ENCODE measurements around the gene FARP1.

The FARP1 gene

DNA sequence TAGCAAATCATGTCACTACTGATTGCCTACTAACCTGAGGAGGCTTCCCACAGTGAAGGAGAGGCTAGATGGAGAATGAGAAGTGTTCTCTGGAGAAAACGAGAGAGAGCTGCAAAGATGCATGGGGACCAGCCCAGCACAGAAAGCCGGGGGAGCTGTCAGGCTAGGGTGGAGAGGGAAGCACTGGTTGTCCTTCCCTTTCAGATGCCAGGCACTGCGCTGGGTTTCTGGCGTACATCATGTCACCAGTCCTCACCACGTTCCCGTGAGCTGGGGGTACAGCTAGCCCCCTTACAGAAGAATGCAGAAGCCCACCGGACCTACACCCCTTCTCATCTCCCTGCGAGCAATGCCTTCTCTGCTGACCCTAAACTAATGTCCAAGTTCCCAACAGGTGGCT is 348.0 kb downstream of the FARP1 start:
- DNase-seq: no peak

GRCh38 chr13:98492335-98493041 is 349.6 kb downstream of the FARP1 start:
- DNase-seq: no peak

- DNase-seq: no peak
Observed at GRCh38 chr13:98493042-98493712, 350.3 kb downstream of the FARP1 start.

DNA sequence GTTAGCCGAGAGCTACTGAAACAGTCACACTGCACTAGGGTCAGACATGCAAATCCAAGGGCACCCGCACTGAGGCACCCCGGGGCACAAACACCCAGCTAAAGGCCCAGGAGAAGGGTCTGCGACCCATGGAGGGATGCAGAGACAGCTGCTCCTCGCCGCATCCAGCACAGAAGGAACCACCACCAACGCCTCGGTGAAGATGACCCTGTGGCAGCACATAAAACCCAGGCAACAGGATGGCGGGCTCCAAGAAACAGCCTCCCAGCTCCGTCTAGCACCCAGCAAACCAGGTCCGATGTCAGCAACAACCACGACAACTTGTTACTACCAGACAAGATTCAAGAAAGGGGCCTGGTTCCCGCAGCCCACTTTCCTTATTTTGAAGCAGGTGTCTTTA is 351.9 kb downstream of the FARP1 start:
- no peak for DNase-seq

DNA sequence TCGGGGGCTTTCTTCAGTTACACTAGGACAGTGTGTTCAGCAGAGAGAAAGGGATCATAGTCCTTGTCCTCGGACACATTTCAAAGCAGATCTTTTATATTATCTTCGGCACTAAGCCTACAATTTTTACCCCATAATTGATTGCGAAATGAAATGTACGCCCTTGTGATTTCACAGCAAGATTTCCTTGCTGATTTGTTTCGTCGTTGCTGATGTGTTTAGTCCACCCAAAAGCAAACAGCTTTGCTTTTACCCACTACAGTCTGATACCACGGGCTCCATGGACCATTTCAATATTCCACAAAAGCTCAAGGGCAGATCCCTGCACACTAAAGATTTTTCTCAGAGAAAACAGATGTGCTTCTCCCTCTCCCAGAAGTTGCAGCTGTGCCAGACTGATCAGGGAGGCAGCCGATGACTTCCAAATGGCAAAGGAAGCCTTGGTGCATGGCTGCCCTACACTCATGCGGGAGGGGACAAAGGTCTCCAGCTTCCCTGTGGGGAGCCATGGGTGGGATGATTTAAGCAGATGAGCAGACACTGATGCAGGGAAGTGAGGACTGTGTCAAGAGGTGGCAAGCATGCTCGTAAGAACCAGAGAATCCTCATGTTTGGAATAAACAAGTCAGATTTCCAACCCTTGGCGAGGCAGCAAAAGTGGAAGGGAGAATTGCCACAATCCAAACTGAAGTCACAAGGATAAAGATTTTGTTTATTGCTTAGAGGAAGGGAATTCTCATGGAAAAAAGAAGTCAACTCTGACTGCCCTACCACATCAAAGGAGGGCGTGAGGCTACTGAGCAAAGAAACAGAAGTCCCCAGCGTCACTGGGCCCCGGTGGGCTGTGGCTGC is 353.0 kb downstream of the FARP1 start:
- no peak for DNase-seq

DNA sequence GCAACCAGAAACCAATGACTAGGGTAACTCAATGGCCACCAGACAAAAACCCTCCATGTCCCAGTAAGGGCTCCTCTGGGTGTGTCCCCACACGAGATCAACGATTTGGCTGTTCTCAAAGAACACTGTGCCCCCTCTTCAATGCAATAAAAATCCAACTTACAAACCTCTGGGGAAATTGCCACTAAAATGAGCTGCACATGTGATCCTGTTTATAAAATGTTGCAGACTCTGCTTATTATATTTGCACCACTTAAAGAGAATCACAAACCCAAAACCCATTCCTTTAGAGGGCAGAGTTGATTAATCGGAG is 353.5 kb downstream of the FARP1 start:
- DNase-seq: no peak

- DNase-seq: no peak
Observed at GRCh38 chr13:98496966-98497365, 354.1 kb downstream of the FARP1 start.

DNA sequence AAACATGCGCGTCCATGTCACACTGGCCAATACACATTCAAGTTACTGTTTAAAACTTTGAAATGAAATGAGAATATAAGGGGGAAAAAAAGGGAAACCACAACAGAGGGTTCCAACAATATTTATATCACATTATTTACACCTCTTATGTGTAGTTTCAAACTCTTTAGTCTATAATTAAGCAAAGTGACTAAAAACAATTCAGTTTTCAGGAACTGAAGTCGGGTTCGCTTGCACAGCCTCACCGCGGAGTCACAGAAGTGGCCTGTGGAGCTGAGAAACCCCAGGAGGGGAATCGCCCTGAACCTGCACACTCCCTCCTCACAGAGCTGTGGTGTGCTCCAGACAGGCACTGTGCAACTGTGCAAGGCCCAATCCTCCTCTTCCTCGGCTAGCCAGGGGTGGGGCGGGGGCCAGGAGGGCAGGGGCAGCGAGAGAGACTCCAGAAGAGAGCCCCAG is 358.1 kb downstream of the FARP1 start:
- no peak for DNase-seq

DNA sequence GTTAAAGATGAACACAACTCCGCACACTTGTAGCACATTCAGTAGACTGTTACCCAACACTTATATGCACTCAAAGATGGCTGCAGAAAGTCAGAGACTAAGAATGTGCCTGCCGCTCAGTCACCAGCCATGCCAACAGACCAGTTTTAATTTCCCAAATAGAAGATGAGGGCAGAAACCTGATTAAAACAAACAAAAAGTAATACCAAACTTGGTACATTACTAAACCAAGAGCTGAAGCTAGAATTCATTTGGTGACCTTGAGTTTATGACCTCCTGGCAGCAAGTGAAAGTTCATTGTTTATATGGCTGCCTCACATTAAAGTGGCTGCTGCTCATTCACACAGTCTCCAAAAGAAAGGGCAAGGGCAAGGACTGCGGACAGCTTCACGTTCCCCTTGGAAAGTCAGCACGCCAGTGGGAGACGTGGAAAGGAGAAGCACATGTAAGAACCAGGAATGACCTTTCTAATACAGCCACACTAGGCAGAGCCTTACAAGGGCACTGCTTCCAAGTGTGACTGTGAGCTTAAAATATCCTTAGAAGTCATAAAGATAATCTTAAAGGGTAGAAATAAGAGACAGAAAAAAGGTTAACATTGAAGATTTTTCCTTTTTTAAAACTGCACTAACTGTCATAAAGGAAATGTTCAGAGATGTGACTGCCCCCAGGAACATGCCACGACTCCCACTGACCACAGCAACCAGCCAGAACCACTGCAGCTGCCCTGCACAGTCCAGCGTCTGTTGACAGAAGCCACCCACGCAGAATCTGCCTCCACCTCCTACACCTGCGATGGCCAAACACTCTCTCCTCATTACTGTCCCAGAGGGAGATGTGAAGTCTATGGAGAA is 360.5 kb downstream of the FARP1 start:
- no peak for DNase-seq

GRCh38 chr13:98504029-98504351 is 361.1 kb downstream of the FARP1 start:
- no peak for DNase-seq

DNA sequence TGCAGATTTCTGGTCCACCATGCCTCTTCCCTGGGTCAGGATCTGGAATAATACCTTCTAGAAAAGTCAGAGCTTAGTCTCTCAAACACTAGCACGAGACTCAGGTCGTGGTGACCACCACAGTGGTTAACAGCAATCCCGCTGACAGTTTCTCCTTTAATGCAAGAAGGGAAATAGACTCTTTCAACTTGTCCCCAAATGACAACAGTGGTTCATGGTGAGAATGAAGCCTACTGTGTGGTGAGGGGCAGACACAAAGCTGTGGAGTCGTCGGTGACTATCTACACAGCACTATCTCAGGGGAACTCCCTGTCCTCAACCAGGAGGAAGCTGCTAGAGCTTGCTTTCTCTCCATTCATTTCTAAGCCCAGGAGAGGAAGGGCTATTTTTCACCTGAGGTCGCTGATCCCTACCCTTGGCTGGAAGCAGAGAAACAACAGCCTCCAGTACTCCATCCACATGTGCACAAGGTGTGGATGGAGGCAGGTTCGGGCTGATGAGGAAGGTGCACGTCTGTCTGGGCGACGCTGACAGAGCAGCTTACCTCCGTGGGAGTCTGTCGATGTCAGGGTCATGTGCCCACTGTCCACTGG is 361.6 kb downstream of the FARP1 start:
- DNase-seq: no peak

All from GDM1 (cell line).